ENCODE results near the gene AQP10. TPM values are rescaled to one million over a fixed set of nuclear protein-coding genes. Genes with fewer than 3 reads are reported as not detected.

AQP10 gene
- total RNA-seq, 4 donors from 2014 or later, result not detected

DNA sequence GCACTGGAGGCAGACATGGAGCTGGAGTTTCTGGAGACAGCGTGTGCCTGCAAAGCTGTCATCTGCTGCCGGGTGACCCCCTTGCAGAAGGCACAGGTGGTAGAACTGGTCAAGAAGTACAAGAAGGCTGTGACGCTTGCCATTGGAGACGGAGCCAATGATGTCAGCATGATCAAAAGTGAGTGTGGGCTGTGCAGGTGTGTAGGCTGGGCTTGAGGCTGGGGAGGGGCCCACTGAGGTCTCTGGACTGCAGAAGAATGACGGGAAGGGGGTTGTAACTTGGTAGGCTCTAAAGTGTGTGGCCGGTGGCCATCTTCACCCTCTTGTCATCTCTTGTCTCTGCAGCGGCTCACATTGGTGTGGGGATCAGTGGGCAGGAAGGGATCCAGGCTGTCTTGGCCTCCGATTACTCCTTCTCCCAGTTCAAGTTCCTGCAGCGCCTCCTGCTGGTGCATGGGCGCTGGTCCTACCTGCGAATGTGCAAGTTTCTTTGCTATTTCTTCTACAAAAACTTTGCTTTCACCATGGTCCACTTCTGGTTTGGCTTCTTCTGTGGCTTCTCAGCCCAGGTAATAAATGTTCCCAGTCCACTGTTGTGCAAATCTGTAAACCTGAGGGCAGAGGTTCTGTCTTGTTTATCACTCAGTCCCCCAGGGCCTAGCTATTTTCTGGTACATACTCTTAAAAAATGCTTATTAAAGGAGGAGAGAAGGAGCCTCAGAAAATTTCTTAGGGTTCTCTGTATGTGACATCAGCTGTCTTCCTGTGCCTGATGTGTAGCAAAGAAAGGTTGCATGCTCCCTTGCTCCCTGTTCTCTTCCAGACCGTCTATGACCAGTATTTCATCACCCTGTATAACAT lies 24.3 kb downstream of the AQP10 start:
- no peak overlapping the region for H3K4me3 ChIP-seq (ENCODE audit: low read depth, poor library complexity, severe bottlenecking)
- TF ChIP-seq POLR2A (IDR thresholded peaks at IDR 0.05), result no peak
- TF ChIP-seq, protein P1, sequence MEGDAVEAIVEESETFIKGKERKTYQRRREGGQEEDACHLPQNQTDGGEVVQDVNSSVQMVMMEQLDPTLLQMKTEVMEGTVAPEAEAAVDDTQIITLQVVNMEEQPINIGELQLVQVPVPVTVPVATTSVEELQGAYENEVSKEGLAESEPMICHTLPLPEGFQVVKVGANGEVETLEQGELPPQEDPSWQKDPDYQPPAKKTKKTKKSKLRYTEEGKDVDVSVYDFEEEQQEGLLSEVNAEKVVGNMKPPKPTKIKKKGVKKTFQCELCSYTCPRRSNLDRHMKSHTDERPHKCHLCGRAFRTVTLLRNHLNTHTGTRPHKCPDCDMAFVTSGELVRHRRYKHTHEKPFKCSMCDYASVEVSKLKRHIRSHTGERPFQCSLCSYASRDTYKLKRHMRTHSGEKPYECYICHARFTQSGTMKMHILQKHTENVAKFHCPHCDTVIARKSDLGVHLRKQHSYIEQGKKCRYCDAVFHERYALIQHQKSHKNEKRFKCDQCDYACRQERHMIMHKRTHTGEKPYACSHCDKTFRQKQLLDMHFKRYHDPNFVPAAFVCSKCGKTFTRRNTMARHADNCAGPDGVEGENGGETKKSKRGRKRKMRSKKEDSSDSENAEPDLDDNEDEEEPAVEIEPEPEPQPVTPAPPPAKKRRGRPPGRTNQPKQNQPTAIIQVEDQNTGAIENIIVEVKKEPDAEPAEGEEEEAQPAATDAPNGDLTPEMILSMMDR (IDR thresholded peaks at IDR 0.05), result no peak
- no peak for DNase-seq (ENCODE audit: low spot score in 2 of 2)
- WGBS, 2 donors, result 86 to 87% methylated on average over 12 of the region's 12 CpGs
- intact Hi-C loops (cut with DNase I; ENCODE audit: low total_unique reads), result no loop called here

DNA sequence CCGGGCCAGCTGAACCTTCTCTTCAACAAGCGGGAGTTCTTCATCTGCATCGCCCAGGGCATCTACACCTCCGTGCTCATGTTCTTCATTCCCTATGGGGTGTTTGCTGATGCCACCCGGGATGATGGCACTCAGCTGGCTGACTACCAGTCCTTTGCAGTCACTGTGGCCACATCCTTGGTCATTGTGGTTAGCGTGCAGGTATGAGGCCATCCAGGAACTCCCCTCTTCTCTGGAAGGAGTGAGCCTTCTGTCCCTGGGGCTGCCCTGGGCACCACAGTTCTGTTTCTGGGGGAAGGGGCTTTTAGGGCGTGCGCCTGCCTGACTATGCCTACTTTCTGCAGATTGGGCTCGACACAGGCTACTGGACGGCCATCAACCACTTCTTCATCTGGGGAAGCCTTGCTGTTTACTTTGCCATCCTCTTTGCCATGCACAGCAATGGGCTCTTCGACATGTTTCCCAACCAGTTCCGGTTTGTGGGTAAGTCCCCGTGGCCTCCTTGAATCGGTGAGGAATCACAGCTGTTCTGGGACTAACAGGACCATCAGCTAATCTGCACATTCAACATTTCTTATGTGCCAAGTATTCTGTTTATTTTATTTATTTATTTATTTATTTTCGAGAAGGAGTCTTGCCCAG lies 25.5 kb downstream of the AQP10 start:
- intact Hi-C loops (cut with DNase I; ENCODE audit: low total_unique reads), result no loop called here

DNA sequence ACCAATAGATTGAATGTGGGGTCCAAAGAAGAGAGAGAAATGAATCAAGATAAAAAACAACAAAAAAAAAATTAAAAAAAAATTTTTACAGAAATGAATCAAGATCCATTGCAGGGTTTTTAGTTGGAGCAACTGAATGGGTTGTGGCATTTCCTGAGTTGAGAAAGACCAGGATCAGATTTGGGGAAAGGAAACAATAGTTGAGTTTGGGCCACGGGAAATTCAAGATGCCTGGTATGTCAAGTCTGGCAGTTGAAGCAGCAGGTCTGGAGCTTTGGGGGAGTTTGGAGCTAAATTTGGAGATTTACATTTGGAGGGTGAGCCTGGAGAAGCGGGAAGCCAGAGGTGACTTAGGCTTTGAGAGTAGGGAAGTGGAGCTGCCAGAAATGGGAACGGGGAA lies 27.1 kb downstream of the AQP10 start:
- DNase-seq (ENCODE audit: low spot score in 2 of 2), result no peak
- H3K4me3 ChIP-seq (ENCODE audit: low read depth, poor library complexity, severe bottlenecking), result no peak overlapping the region
- WGBS, 2 donors, result 86 to 91% methylated on average over 3 of the region's 3 CpGs
- TF ChIP-seq, protein P1 (IDR thresholded peaks at IDR 0.05), result no peak
- TF ChIP-seq POLR2A (IDR thresholded peaks at IDR 0.05), result no peak
- intact Hi-C loops (cut with DNase I; ENCODE audit: low total_unique reads), result no loop called here

More for the DNA sequence above, 25.5 kb downstream of the AQP10 start:
- DNase-seq (ENCODE audit: low spot score in 2 of 2), result no peak
- TF ChIP-seq POLR2A (IDR thresholded peaks at IDR 0.05), result no peak
- TF ChIP-seq, protein P1 (IDR thresholded peaks at IDR 0.05), result no peak
- WGBS, 2 donors, result 94 to 97% methylated on average over 14 to 15 of the region's 15 CpGs
- no peak overlapping the region for H3K4me3 ChIP-seq (ENCODE audit: low read depth, poor library complexity, severe bottlenecking)

DNA sequence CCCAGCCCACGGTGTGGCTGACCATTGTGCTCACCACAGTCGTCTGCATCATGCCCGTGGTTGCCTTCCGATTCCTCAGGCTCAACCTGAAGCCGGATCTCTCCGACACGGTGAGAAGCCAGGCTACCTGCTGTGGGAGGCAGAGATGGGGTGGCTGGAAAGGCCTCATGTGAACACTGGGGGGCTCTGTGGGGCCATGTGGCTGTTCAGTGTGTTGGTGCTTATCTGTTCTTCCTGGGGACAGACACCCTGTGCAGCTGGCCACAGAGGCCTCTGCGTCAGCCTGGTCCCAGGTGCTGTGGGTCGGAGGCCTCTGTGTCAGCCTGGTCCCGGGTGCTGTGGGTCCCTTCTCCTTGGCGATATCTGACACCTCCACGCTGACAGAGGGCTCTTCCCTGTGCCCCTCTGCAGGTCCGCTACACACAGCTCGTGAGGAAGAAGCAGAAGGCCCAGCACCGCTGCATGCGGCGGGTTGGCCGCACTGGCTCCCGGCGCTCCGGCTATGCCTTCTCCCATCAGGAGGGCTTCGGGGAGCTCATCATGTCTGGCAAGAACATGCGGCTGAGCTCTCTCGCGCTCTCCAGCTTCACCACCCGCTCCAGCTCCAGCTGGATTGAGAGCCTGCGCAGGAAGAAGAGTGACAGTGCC lies 27.7 kb downstream of the AQP10 start:
- no peak for DNase-seq (ENCODE audit: low spot score in 2 of 2)
- no peak for TF ChIP-seq POLR2A (IDR thresholded peaks at IDR 0.05)
- TF ChIP-seq, protein P1 (IDR thresholded peaks at IDR 0.05), result no peak
- no peak overlapping the region for H3K4me3 ChIP-seq (ENCODE audit: low read depth, poor library complexity, severe bottlenecking)
- WGBS, 2 donors, result 94 to 96% methylated on average over 27 of the region's 27 CpGs
- intact Hi-C loops (cut with DNase I; ENCODE audit: low total_unique reads), result no loop called here

DNA sequence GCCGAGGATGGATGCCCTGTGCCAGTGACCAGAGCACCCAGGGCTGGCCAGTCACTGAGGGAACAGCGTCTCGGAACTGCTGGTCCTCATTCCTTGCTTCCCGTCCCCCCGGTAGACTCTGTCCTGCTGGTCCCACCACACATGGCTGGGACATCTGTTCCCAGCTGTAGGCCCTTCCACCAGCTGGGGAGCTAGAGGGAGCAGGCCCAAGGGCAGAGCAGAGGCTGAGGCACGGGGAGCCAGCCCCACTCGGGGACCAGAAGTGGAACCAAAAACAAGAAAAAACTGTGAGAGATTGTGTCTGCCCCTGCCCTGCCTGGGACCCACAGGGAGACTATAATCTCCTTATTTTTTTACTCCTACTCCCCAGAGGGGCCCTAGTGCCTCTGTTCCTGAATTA lies 28.2 kb downstream of the AQP10 start:
- H3K4me3 ChIP-seq (ENCODE audit: low read depth, poor library complexity, severe bottlenecking), result no peak overlapping the region
- DNase-seq (ENCODE audit: low spot score in 2 of 2), result no peak
- TF ChIP-seq, protein P1 (IDR thresholded peaks at IDR 0.05), result no peak
- TF ChIP-seq POLR2A (IDR thresholded peaks at IDR 0.05), result no peak
- WGBS, 2 donors, result 79 to 90% methylated on average over 6 to 7 of the region's 7 CpGs
- intact Hi-C loops (cut with DNase I; ENCODE audit: low total_unique reads), result no loop called here

All from lower leg skin (tissue), 4 donors.